ENCODE results near the gene ZNF787. TPM values are rescaled to one million over a fixed set of nuclear protein-coding genes. Genes with fewer than 3 reads are reported as not detected.

The ZNF787 gene
- total and polyA plus RNA-seq, 2 of the 4 experiments (the other 2 are of a cell fraction), result 4.8 to 11.2 TPM

- no peak overlapping the region for H3K4me2 ChIP-seq (ENCODE audit: low read depth, low read length)
- WGBS, 2 experiments (ENCODE audit: extremely low coverage in 2 of 2, insufficient read length in 1 of 2), result 93% methylated on average over 6 of the region's 14 CpGs; no CpG with 5 or more reads in 1 of the 2 experiments
- no peak overlapping the region for H3K4me3 ChIP-seq (ENCODE audit: insufficient read depth, low read depth, low read length)
- H3K14ac ChIP-seq (replicated peaks; ENCODE audit: low read depth, low read length), result no peak overlapping the region
- H2AK5ac ChIP-seq (ENCODE audit: low read depth, low read length), result no peak overlapping the region
- peaks cover 78% of the 10 kb centered on the region for H4K20me1 ChIP-seq (ENCODE audit: insufficient read depth, low read length)
- H3K4me1 ChIP-seq (ENCODE audit: control insufficient read depth, insufficient read depth, low read length), result peaks cover 17% of the 10 kb centered on the region
- no peak overlapping the region for H2BK5ac ChIP-seq (ENCODE audit: low read depth, low read length, poor library complexity, severe bottlenecking)
- ChIA-PET POLR2A (ENCODE audit: unreplicated experiment) (no interaction called here), CTCF (no interaction called here)
- H2AFZ ChIP-seq (replicated peaks; ENCODE audit: low read length, poor library complexity), result no peak overlapping the region
- ATAC-seq (ENCODE audit: low read depth) (no peak), DNase-seq (no peak)
- peaks cover 23% of the 10 kb centered on the region for H3K9me1 ChIP-seq (ENCODE audit: insufficient read depth, low read length)
- no peak overlapping the region for H3K4ac ChIP-seq (ENCODE audit: low read depth, low read length)
- intact Hi-C loops (cut with micrococcal nuclease), result no loop called here
- H3K27me3 ChIP-seq (ENCODE audit: control insufficient read depth, insufficient read depth, low read length), result no peaks in the 10 kb centered on the region
- H2BK20ac ChIP-seq (ENCODE audit: low read depth, low read length), result no peak overlapping the region
- no peak overlapping the region for H2BK120ac ChIP-seq (ENCODE audit: low read depth, low read length)
- H3K9ac ChIP-seq (ENCODE audit: low read depth, low read length), result no peak overlapping the region
- H3K23ac ChIP-seq (ENCODE audit: low read depth, low read length), result no peak overlapping the region
- no peak for TF ChIP-seq SMC3 (IDR thresholded peaks at IDR 0.05; ENCODE audit: low read depth, low read length)
- TF ChIP-seq FOS (IDR thresholded peaks at IDR 0.05; ENCODE audit: low read depth, low read length), result no peak
- TF ChIP-seq CEBPB (IDR thresholded peaks at IDR 0.05; ENCODE audit: low read depth, low read length), result no peak
- TF ChIP-seq RCOR1 (IDR thresholded peaks at IDR 0.05; ENCODE audit: insufficient replicate concordance, low read length), result no peak
- TF ChIP-seq USF2 (IDR thresholded peaks at IDR 0.05; ENCODE audit: low read depth, low read length), result no peak
- TF ChIP-seq CTCF (conservative IDR thresholded peaks at IDR 0.05; ENCODE audit: low read depth, low read length), result no peak
- TF ChIP-seq MAZ (IDR thresholded peaks at IDR 0.05; ENCODE audit: borderline replicate concordance, low read depth, low read length), result no peak
- TF ChIP-seq MXI1 (IDR thresholded peaks at IDR 0.05; ENCODE audit: borderline replicate concordance, low read depth, low read length), result no peak
- H3K9me3 ChIP-seq (ENCODE audit: control insufficient read depth, insufficient read depth, low read length), result no peaks in the 10 kb centered on the region
- dilution Hi-C loops (cut with HindIII; ENCODE audit: low sequenced_read_pairs, unreplicated experiment), result no loop called here
- no peak overlapping the region for H3K27ac ChIP-seq (ENCODE audit: insufficient read depth, low read length)
- peaks cover 10% of the 10 kb centered on the region; the same call in 1 of the 2 replicates for H3K36me3 ChIP-seq (ENCODE audit: control insufficient read depth, insufficient read depth, low read length)
- in situ Hi-C loops (cut with MboI; ENCODE audit: low sequenced_read_pairs), result no loop called here
- no peak overlapping the region for H4K8ac ChIP-seq (ENCODE audit: low read depth in 2 of 2, low read length in 2 of 2)
- H3K56ac ChIP-seq (ENCODE audit: extremely low read depth, insufficient read depth, low read length), result no peak overlapping the region
- peaks cover 0 to 52% of the 10 kb centered on the region in 2 experiments; a peak in 2 of 4 replicates for H3K79me1 ChIP-seq (ENCODE audit: low read depth in 1 of 2, low read length in 2 of 2)
- no peak overlapping the region for H3K18ac ChIP-seq (ENCODE audit: low read depth, low read length)
- no TSS peak for BruUV-seq (replicated peaks)
- H4K91ac ChIP-seq (ENCODE audit: insufficient read depth, low read depth, low read length), result no peak overlapping the region
- H2AK9ac ChIP-seq (replicated peaks; ENCODE audit: low read depth, low read length, poor library complexity), result peak overlapping the region; percentile 1
- H4K5ac ChIP-seq (ENCODE audit: low read depth, low read length), result no peak overlapping the region
- no peak overlapping the region for H2BK15ac ChIP-seq (ENCODE audit: low read depth, low read length)
These were observed 3.7 kb downstream of the ZNF787 start for GRCh38 chr19:56117376-56117884.

Measured in IMR-90 (cell line).